Gastroesophageal sphincter (tissue), 3 donors: ENCODE measurements around the gene ANKRD1.

Source experiments
- POLR2A ChIP-seq, 2 donors: fragments of 450-650 bp; IDR thresholded peaks; one replicate each; pipeline ENCODE4 v1.6.1; 2017; ENCODE audit warnings: antibody characterized with exemption in 2 of 2, mild to moderate bottlenecking in 2 of 2, moderate library complexity in 1 of 2
- TF ChIP-seq, protein P1 (sequence below), 4 experiments: fragments of 200-600 bp in 2 of 4; fragments of 450-650 bp in 2 of 4; sonication (generic) in 1 of 4; IDR thresholded peaks; one replicate each; pipeline ENCODE4 v1.5.1; 2017 to 2019; ENCODE audit warnings: antibody characterized with exemption in 4 of 4, mild to moderate bottlenecking in 2 of 4, moderate library complexity in 2 of 4

DNA sequence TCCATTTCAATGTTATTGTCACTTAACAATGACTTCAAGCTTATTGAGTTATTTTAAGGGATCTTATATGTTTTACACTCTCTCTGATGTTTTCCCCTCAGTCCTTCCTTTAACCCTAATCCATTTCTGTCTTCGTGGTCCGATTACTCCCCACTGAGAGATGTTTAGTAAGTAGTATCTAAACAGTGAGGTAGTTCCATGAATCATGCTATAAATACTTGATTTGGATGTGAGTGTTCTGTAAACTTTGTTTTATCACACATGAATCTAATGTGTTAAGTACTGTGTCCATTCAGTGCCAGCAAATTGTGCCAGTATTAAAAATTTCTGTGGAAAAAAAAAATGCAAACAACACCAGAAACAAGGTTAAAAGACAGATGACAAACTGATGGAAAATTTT is 30.5 kb downstream of the ANKRD1 start:
- TF ChIP-seq POLR2A (IDR thresholded peaks at IDR 0.05), result no peak
- TF ChIP-seq, protein P1, sequence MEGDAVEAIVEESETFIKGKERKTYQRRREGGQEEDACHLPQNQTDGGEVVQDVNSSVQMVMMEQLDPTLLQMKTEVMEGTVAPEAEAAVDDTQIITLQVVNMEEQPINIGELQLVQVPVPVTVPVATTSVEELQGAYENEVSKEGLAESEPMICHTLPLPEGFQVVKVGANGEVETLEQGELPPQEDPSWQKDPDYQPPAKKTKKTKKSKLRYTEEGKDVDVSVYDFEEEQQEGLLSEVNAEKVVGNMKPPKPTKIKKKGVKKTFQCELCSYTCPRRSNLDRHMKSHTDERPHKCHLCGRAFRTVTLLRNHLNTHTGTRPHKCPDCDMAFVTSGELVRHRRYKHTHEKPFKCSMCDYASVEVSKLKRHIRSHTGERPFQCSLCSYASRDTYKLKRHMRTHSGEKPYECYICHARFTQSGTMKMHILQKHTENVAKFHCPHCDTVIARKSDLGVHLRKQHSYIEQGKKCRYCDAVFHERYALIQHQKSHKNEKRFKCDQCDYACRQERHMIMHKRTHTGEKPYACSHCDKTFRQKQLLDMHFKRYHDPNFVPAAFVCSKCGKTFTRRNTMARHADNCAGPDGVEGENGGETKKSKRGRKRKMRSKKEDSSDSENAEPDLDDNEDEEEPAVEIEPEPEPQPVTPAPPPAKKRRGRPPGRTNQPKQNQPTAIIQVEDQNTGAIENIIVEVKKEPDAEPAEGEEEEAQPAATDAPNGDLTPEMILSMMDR (IDR thresholded peaks at IDR 0.05), result no peak
